ENCODE measurements around the gene HACD2.

DNA sequence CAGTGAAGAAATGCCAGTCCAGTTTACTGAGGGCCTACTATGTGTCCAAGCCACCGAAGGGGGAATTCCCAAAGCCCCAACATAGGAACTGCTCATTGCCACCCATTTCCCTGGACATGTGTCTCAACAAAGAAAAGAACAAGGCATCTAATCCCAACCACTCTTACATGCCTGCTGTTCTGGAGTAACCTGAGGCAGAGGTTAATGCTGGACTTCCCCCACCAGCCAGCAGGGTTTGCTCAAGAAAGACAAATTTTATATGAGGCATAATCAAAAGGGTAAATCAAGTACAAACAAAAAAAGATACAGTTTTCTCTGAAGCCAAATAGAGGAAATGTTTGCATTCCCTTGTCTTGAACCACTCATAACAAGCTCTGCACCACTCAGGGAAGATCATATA lies 140.1 kb downstream of the HACD2 start:
- TF ChIP-seq EP300 (IDR thresholded peaks at IDR 0.05) = no peak
- TF ChIP-seq, protein P1, sequence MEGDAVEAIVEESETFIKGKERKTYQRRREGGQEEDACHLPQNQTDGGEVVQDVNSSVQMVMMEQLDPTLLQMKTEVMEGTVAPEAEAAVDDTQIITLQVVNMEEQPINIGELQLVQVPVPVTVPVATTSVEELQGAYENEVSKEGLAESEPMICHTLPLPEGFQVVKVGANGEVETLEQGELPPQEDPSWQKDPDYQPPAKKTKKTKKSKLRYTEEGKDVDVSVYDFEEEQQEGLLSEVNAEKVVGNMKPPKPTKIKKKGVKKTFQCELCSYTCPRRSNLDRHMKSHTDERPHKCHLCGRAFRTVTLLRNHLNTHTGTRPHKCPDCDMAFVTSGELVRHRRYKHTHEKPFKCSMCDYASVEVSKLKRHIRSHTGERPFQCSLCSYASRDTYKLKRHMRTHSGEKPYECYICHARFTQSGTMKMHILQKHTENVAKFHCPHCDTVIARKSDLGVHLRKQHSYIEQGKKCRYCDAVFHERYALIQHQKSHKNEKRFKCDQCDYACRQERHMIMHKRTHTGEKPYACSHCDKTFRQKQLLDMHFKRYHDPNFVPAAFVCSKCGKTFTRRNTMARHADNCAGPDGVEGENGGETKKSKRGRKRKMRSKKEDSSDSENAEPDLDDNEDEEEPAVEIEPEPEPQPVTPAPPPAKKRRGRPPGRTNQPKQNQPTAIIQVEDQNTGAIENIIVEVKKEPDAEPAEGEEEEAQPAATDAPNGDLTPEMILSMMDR (IDR thresholded peaks at IDR 0.05) = no peak
- no peak for TF ChIP-seq POLR2A (IDR thresholded peaks at IDR 0.05)

All from tibial nerve (tissue), 4 donors.